GM12872 (cell line): Measurements from ENCODE around the gene MORN5.

ENCODE experiments used
- TF ChIP-seq, protein P1 (sequence below): IDR thresholded peaks from 3 replicates; pipeline ENCODE4 v1.5.1; 2011; ENCODE audit warnings: low read depth, mild to moderate bottlenecking, low read length, moderate library complexity; ENCODE audit not compliant: insufficient read depth

MORN5 gene

DNA sequence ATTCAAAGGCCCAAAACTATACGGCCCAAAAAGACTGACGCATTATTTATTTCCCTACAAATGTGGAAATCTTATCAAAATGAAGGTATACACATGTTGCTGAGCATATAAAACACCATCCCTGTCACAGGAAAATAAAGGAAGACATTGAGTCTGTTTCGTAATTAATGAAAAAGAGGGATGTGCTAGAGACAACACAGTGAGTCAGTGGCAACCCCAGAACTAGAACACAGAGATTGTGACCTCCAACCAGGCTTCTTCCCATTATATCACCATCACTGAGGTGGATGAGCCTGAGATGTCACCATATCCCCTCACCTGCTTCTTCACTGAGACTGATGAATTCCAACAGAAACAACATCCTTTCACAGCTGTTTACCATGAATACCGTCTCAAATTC lies 3.9 kb upstream of the MORN5 start:
- TF ChIP-seq, protein P1, sequence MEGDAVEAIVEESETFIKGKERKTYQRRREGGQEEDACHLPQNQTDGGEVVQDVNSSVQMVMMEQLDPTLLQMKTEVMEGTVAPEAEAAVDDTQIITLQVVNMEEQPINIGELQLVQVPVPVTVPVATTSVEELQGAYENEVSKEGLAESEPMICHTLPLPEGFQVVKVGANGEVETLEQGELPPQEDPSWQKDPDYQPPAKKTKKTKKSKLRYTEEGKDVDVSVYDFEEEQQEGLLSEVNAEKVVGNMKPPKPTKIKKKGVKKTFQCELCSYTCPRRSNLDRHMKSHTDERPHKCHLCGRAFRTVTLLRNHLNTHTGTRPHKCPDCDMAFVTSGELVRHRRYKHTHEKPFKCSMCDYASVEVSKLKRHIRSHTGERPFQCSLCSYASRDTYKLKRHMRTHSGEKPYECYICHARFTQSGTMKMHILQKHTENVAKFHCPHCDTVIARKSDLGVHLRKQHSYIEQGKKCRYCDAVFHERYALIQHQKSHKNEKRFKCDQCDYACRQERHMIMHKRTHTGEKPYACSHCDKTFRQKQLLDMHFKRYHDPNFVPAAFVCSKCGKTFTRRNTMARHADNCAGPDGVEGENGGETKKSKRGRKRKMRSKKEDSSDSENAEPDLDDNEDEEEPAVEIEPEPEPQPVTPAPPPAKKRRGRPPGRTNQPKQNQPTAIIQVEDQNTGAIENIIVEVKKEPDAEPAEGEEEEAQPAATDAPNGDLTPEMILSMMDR = no peak

DNA sequence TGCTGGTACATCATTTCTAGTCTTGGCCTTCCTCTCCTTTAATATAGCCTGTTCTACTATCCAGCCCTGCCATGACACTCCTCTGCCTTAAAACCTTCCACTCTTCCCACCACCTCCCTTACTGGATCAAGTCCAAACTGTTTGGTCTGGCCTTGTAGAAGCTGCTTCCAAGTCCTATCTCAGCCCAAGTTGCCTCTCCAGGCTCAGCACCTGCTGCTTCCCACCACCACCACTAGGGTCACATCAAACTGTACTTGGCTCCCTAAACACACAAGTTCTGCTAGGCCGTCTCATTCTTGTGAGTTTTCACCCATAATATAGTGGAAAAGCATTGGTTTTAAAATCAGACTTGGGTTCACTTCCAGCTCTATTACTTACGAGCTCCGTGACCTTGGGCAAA lies 1.5 kb upstream of the MORN5 start:
- TF ChIP-seq, protein P1 = peak; percentile 83

DNA sequence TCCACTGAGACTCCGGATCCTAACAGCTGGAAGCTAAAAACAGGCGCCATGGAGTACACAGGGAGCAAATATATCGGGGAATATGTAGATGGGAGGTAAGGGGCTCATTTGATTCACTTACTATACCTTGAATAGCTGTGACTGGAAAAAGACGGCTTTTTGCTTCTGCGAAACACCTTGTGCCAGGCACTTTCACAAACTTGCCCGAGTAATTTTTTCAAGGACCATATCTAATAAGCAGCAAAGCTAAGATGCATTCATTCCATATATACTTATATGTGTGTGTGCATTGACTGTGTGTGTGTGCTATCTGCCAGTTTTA lies 178 bp downstream of the MORN5 start:
- TF ChIP-seq, protein P1 = no peak

DNA sequence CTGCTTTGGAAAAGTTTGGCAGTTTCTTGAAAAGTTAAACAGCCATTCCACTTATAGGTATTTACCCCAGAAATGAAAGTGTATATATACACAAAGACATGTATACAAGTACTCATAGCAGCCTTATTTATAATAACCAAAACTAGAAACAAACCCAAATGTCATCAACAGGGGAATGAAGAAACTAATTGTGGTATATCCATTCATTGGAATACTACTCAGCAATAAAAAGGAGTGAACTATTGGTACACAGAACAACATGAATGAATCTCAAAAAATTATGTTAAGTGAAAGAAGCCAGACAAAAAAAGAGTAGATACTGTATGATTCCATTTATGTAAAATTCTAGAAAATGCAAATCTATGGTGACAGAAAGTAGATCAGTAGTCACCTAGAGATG lies 2.7 kb downstream of the MORN5 start:
- TF ChIP-seq, protein P1 = no peak

DNA sequence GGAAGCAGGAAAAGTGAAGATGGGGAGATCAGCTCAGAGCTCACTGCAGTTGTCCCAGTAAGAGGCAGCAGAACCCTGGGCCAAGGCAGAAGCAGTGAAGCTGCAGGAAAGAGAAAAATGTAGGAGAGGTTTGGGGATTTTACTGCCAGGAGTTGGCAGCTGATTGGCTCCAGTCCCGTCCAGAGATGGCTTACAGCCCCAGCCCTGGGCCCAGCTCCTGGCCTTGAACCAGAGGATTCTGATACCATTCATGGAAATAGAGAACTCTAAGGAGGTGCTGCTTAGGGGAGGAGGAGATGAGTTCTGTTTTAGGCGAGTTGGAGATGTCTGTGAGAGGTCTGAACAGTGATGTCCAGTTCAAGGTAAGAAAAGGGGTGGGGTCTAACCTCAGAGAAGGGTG lies 4.6 kb downstream of the MORN5 start:
- TF ChIP-seq, protein P1 = no peak

DNA sequence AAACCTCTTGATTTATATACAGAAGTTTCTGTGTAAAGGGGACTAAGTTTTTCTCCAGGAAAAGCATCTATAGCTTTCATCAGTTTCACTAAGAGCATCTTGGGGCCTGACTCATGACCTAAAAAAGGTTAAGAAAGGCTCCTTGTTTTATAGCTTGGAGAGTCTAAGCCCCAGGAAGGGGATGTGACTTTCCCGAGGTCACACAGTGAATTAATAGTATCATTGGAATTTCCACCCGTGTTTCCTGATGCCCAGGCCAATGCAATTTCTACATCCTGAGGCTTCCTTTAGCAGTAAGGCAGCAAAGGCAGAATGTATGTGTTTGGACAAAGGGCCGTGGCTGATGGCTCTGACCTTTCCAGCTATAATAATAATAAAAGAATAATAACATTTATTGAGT lies 8.6 kb downstream of the MORN5 start:
- TF ChIP-seq, protein P1 = no peak

DNA sequence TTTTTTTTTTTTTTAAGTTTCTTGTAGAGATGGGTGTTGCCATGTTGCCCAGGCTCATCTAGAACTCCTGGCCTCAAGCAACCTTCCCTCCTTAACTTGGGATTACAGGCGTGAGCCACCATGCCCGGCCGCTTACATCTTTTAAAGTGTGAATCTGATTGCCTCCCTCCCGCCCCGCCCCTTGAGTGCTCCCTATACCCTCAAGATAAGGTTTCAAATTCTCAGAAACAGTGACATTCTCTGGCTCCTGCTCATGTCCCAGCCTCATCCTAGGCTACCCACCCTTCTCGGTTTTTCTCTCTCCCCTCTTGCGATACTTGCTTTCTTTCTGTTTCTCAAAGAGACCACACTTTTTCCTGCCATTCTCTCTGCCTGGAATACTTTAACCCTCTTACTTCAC lies 12.4 kb downstream of the MORN5 start:
- TF ChIP-seq, protein P1 = no peak

DNA sequence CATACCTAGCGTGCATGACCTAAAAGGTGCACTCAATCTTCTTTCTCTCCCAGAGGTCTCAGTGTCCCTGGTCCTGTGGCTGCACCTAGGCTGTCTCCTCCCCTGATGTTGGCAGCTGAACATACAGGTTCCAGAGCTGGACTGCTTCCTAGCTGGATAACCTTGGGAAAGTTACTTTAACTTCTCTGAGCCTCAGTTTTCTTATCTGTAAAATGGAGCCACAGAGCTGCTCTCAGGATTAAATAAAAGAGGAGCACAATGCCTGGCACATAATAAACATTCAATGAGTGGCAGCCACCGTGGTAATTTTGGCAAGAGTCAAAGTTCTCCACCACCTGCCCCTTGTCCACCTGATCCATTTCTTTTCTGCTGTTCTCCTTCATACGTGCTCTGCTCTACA lies 14.0 kb downstream of the MORN5 start:
- TF ChIP-seq, protein P1 = no peak
